IMR-90 (cell line): Measurements from ENCODE around the gene RBP5. TPM values are rescaled to one million over a fixed set of nuclear protein-coding genes. Genes with fewer than 3 reads are reported as not detected.

ENCODE experiments used
- ATAC-seq: fragments of 200-7000 bp; cut with Tn5 transposase; 2 replicates; pipeline ENCODE4 v1.9.1; 2020; ENCODE audit warnings: low read depth, mild to moderate bottlenecking, moderate library complexity
- BruUV-seq: library from RNA; stranded (reverse); fragments of 400-500 nt; replicated peaks from 2 replicates; lab custom pipeline; 2021; lab: Mats Ljungman, UMichigan
- CTCF ChIA-PET: fragments of 300-600 bp; formaldehyde crosslinking; extraction: SDS; loops from one replicate; lab custom pipeline; 2021; ENCODE audit warnings: antibody characterized with exemption; lab: Yijun Ruan, JAX
- POLR2A ChIA-PET: fragments of 300-600 bp; sonication (Branson Sonifier 250); formaldehyde crosslinking; loops from one replicate; lab custom pipeline; 2022; ENCODE audit warnings: antibody characterized with exemption; ENCODE audit not compliant: unreplicated experiment; lab: Charles Lee
- DNase-seq: peaks from one replicate; pipeline ENCODE4 v3.0.0; 2013
- H2AFZ ChIP-seq: replicated peaks from 2 replicates; pipeline ENCODE3; 2013; ENCODE audit warnings: low read length, mild to moderate bottlenecking; ENCODE audit not compliant: poor library complexity
- H2AK5ac ChIP-seq: 2 replicates; pipeline ENCODE4 v1.6.1; 2013; ENCODE audit warnings: low read depth, low read length, inconsistent platforms
- H2AK9ac ChIP-seq: replicated peaks from 2 replicates; pipeline ENCODE3; 2013; ENCODE audit warnings: mild to moderate bottlenecking, low read depth, low read length, moderate library complexity; ENCODE audit not compliant: poor library complexity
- H2BK120ac ChIP-seq: 2 replicates; pipeline ENCODE4 v1.6.1; 2013; ENCODE audit warnings: low read depth, low read length, inconsistent platforms
- H2BK15ac ChIP-seq: 3 replicates; pipeline ENCODE4 v1.6.1; 2013; ENCODE audit warnings: low read depth, low read length, inconsistent platforms
- H2BK20ac ChIP-seq: 2 replicates; pipeline ENCODE4 v1.6.1; 2013; ENCODE audit warnings: low read depth, mild to moderate bottlenecking, inconsistent platforms, low read length, moderate library complexity
- H2BK5ac ChIP-seq: 2 replicates; pipeline ENCODE4 v1.6.1; 2013; ENCODE audit warnings: mild to moderate bottlenecking, low read depth, low read length, inconsistent platforms; ENCODE audit not compliant: poor library complexity, severe bottlenecking
- H3K14ac ChIP-seq: replicated peaks from 2 replicates; pipeline ENCODE4 v1.6.1; 2013; ENCODE audit warnings: low read depth, low read length, inconsistent platforms
- H3K18ac ChIP-seq: 2 replicates; pipeline ENCODE4 v1.6.1; 2013; ENCODE audit warnings: low read depth, low read length, control low read depth
- H3K23ac ChIP-seq: 2 replicates; pipeline ENCODE4 v1.6.1; 2013; ENCODE audit warnings: low read depth, low read length, inconsistent platforms
- H3K27ac ChIP-seq: 2 replicates; pipeline ENCODE4 v1.5.1; 2013; ENCODE audit warnings: mild to moderate bottlenecking, control low read depth, low read length; ENCODE audit not compliant: insufficient read depth
- H3K27me3 ChIP-seq: 2 replicates; pipeline ENCODE4 v1.6.1; 2013; ENCODE audit warnings: low read length; ENCODE audit not compliant: control insufficient read depth, insufficient read depth
- H3K36me3 ChIP-seq: 2 replicates; pipeline ENCODE4 v1.6.1; 2013; ENCODE audit warnings: low read length, mixed read lengths; ENCODE audit not compliant: control insufficient read depth, insufficient read depth
- H3K4ac ChIP-seq: 2 replicates; pipeline ENCODE4 v1.6.1; 2013; ENCODE audit warnings: low read depth, low read length, inconsistent platforms
- H3K4me1 ChIP-seq: 2 replicates; pipeline ENCODE4 v1.6.1; 2013; ENCODE audit warnings: low read length, mixed read lengths; ENCODE audit not compliant: control insufficient read depth, insufficient read depth
- H3K4me2 ChIP-seq: 2 replicates; pipeline ENCODE4 v1.6.1; 2013; ENCODE audit warnings: low read depth, mild to moderate bottlenecking, control low read depth, low read length, moderate library complexity
- H3K4me3 ChIP-seq: 2 replicates; pipeline ENCODE4 v1.5.1; 2013; ENCODE audit warnings: low read depth, mild to moderate bottlenecking, control low read depth, low read length, moderate library complexity; ENCODE audit not compliant: insufficient read depth
- H3K56ac ChIP-seq: 2 replicates; pipeline ENCODE4 v1.6.1; 2013; ENCODE audit warnings: low read length, inconsistent platforms; ENCODE audit not compliant: insufficient read depth; ENCODE audit errors: extremely low read depth
- H3K79me1 ChIP-seq, 2 experiments: 2 replicates each; pipeline ENCODE4 v1.6.1; 2013; ENCODE audit warnings: low read length in 2 of 2, inconsistent platforms in 1 of 2, low read depth in 1 of 2
- H3K9ac ChIP-seq: 2 replicates; pipeline ENCODE4 v1.6.1; 2013; ENCODE audit warnings: low read depth, low read length, control low read depth
- H3K9me1 ChIP-seq: 2 replicates; pipeline ENCODE4 v1.6.1; 2013; ENCODE audit warnings: low read length, inconsistent platforms; ENCODE audit not compliant: insufficient read depth
- H3K9me3 ChIP-seq: 2 replicates; pipeline ENCODE4 v1.6.1; 2013; ENCODE audit warnings: low read length; ENCODE audit not compliant: control insufficient read depth, insufficient read depth
- H4K20me1 ChIP-seq: 2 replicates; pipeline ENCODE4 v1.6.1; 2013; ENCODE audit warnings: low read length, inconsistent platforms; ENCODE audit not compliant: insufficient read depth
- H4K5ac ChIP-seq: 2 replicates; pipeline ENCODE4 v1.6.1; 2013; ENCODE audit warnings: mild to moderate bottlenecking, low read depth, low read length, control low read depth
- H4K8ac ChIP-seq, 2 experiments: 2 replicates each; pipeline ENCODE4 v1.6.1; 2013; ENCODE audit warnings: low read depth in 2 of 2, low read length in 2 of 2, control low read depth in 1 of 2, inconsistent platforms in 1 of 2
- H4K91ac ChIP-seq: 2 replicates; pipeline ENCODE4 v1.6.1; 2013; ENCODE audit warnings: low read depth, low read length, inconsistent platforms; ENCODE audit not compliant: insufficient read depth
- BHLHE40 ChIP-seq: fragments of 150-350 bp; IDR thresholded peaks from 2 replicates; pipeline ENCODE4 v1.6.1; 2016; ENCODE audit warnings: mild to moderate bottlenecking, low read depth, low read length
- CEBPB ChIP-seq: IDR thresholded peaks from 2 replicates; pipeline ENCODE4 v1.6.1; 2012; ENCODE audit warnings: low read depth, low read length, improper control_type of control experiment
- CHD1 ChIP-seq: IDR thresholded peaks from 2 replicates; pipeline ENCODE4 v1.6.1; 2012; ENCODE audit warnings: low read depth, low read length, improper control_type of control experiment
- CTCF ChIP-seq: conservative IDR thresholded peaks from 2 replicates; pipeline ENCODE4 v1.5.1; 2012; ENCODE audit warnings: mild to moderate bottlenecking, low read depth, low read length, improper control_type of control experiment
- MAZ ChIP-seq: IDR thresholded peaks from 2 replicates; pipeline ENCODE4 v1.6.1; 2012; ENCODE audit warnings: low read depth, mild to moderate bottlenecking, low read length, improper control_type of control experiment, moderate library complexity, borderline replicate concordance
- MXI1 ChIP-seq: IDR thresholded peaks from 2 replicates; pipeline ENCODE4 v1.6.1; 2012; ENCODE audit warnings: low read depth, mild to moderate bottlenecking, low read length, moderate library complexity, borderline replicate concordance
- NFE2L2 ChIP-seq: fragments of 150-350 bp; IDR thresholded peaks from 2 replicates; pipeline ENCODE4 v1.6.1; 2016; ENCODE audit warnings: low read depth, mild to moderate bottlenecking, low read length
- RAD21 ChIP-seq: IDR thresholded peaks from 2 replicates; pipeline ENCODE4 v1.6.1; 2012; ENCODE audit warnings: low read length, improper control_type of control experiment
- RFX5 ChIP-seq: IDR thresholded peaks from 2 replicates; pipeline ENCODE4 v1.8.0; 2012; ENCODE audit warnings: low read depth, mild to moderate bottlenecking, low read length, moderate library complexity
- USF2 ChIP-seq: fragments of 150-350 bp; IDR thresholded peaks from 2 replicates; pipeline ENCODE4 v1.6.1; 2017; ENCODE audit warnings: mild to moderate bottlenecking, antibody characterized with exemption, low read length, low read depth
- WGBS, 2 experiments: methylation state at CpG; one replicate each; pipeline versions ENCODE4 v1.1.5 to v1.1.7; 2013; ENCODE audit warnings: missing lambda C conversion rate in 2 of 2; ENCODE audit not compliant: insufficient read length in 1 of 2; ENCODE audit errors: extremely low coverage in 2 of 2; 5-methylcytosine and 5-hydroxymethylcytosine counted together
- dilution Hi-C: fragments of 300-500 bp; cut with HindIII; formaldehyde crosslinking; loops from one replicate; pipeline ENCODE4 v1.14.3; 2018; ENCODE audit warnings: low sequenced_read_pairs; ENCODE audit not compliant: unreplicated experiment
- in situ Hi-C: fragments of 300-500 bp; cut with MboI; formaldehyde crosslinking; loops from 3 replicates; pipeline ENCODE4 v1.14.3; 2019; ENCODE audit warnings: low sequenced_read_pairs, inconsistent platforms, mixed read lengths
- intact Hi-C: fragments of 100-400 bp; cut with micrococcal nuclease; formaldehyde crosslinking; loops from 2 replicates; pipeline ENCODE4 v1.10.0; 2022
- polyA plus RNA-seq, 3 experiments: library from polyadenylated mRNA; depleted of rRNA; stranded (reverse); fragments of >200 nt; gene quantifications; 2 replicates each; pipeline ENCODE4 v1.2.3, GENCODE V29; 2012; ENCODE audit warnings: low replicate concordance in 1 of 3
- total RNA-seq: library from RNA; depleted of rRNA; stranded (reverse); fragments of >200 nt; gene quantifications from 2 replicates; pipeline ENCODE4 v1.2.3, GENCODE V29; 2012

Gene RBP5
- total and polyA plus RNA-seq, 2 of the 4 experiments (the other 2 are of a cell fraction) = 0.15 TPM; not detected in 1

- no peak overlapping the region for H2BK20ac ChIP-seq
- H3K18ac ChIP-seq = no peak overlapping the region
- H3K9ac ChIP-seq = no peak overlapping the region
- WGBS, 2 experiments = 100% methylated on average over 1 of the region's 12 CpGs; no CpG with 5 or more reads in 1 of the 2 experiments
- H2AK9ac ChIP-seq = no peak overlapping the region
- H3K4ac ChIP-seq = no peak overlapping the region
- H2BK5ac ChIP-seq = no peak overlapping the region
- H3K14ac ChIP-seq = no peak overlapping the region
- ChIA-PET POLR2A (no interaction called here), CTCF (no interaction called here)
- ATAC-seq = no peak
- no peaks in the 10 kb centered on the region for H3K9me1 ChIP-seq
- peaks cover 42% of the 10 kb centered on the region for H3K36me3 ChIP-seq
- no peak overlapping the region for H3K4me2 ChIP-seq
- H3K56ac ChIP-seq = no peak overlapping the region
- TF ChIP-seq BHLHE40 (no peak), USF2 (no peak), RFX5 (no peak), CEBPB (no peak), MAZ (no peak), CHD1 (no peak), RAD21 (no peak), CTCF (no peak), MXI1 (no peak), NFE2L2 (no peak)
- H4K8ac ChIP-seq = no peak overlapping the region
- H4K5ac ChIP-seq = no peak overlapping the region
- no peaks in the 10 kb centered on the region for H3K27me3 ChIP-seq
- dilution Hi-C loops (no loop called here), intact Hi-C loops (no loop called here), in situ Hi-C loops (no loop called here)
- DNase-seq = no peak
- no peak overlapping the region for H4K91ac ChIP-seq
- H4K20me1 ChIP-seq = no peaks in the 10 kb centered on the region; the same call in 1 of the 2 replicates
- no peak overlapping the region for H3K4me3 ChIP-seq
- H3K27ac ChIP-seq = no peak overlapping the region
- no peak overlapping the region for H2BK120ac ChIP-seq
- no peak overlapping the region for H2AK5ac ChIP-seq
- H3K9me3 ChIP-seq = no peaks in the 10 kb centered on the region
- H2BK15ac ChIP-seq = no peak overlapping the region
- BruUV-seq = no TSS peak
- H3K79me1 ChIP-seq = no peaks in the 10 kb centered on the region
- H2AFZ ChIP-seq = no peak overlapping the region
- no peak overlapping the region for H3K23ac ChIP-seq
- H3K4me1 ChIP-seq = no peaks in the 10 kb centered on the region
Observed at GRCh38 chr12:7150356-7150755, 21.7 kb upstream of the RBP5 start.
